Caco-2 (cell line): ENCODE measurements around the gene PTPDC1. TPM values are rescaled to one million over a fixed set of nuclear protein-coding genes. Genes with fewer than 3 reads are reported as not detected.

Experiments used
- BruUV-seq: library from RNA; stranded (reverse); fragments of 400-500 nt; replicated peaks from 2 replicates; lab custom pipeline; 2021; lab: Mats Ljungman, UMichigan
- CTCF ChIA-PET: fragments of 300-600 bp; sonication (Branson Sonifier 250); formaldehyde crosslinking; loops from one replicate; lab custom pipeline; 2022; ENCODE audit warnings: antibody characterized with exemption; lab: Charles Lee
- POLR2A ChIA-PET: fragments of 300-600 bp; sonication (Branson Sonifier 250); formaldehyde crosslinking; loops from one replicate; lab custom pipeline; 2022; ENCODE audit warnings: antibody characterized with exemption; lab: Charles Lee
- DNase-seq, 2 experiments: peaks; one replicate each; pipeline versions ENCODE4 v3.0.0 to v3.0.0-alpha.2; 2020 to 2022
- H3K27me3 ChIP-seq: replicated peaks from 2 replicates; pipeline ENCODE4 v1.6.0; 2011; ENCODE audit warnings: low read length; ENCODE audit not compliant: control insufficient read depth, insufficient read depth
- H3K36me3 ChIP-seq: 2 replicates; pipeline ENCODE4 v1.5.1; 2011; ENCODE audit warnings: low read length; ENCODE audit not compliant: control insufficient read depth, insufficient read depth
- H3K4me1 ChIP-seq: fragments of 250-450 bp; sonication (Bioruptor Pico); 2 replicates; pipeline ENCODE4 v1.5.1; 2020; ENCODE audit warnings: mild to moderate bottlenecking
- H3K4me3 ChIP-seq: 2 replicates; pipeline ENCODE4 v1.5.1; 2011; ENCODE audit warnings: low read depth, mild to moderate bottlenecking, control low read depth, low read length
- H3K9me3 ChIP-seq: fragments of 250-450 bp; sonication (Bioruptor Pico); 2 replicates; pipeline ENCODE4 v1.5.1; 2020; ENCODE audit warnings: mild to moderate bottlenecking, moderate library complexity
- H3K27ac Mint-ChIP-seq: one replicate; pipeline ENCODE4 v1.8.0; 2022; ENCODE audit warnings: mixed read lengths; ENCODE audit not compliant: unreplicated experiment
- H3K27me3 Mint-ChIP-seq: one replicate; pipeline ENCODE4 v1.8.0; 2022; ENCODE audit warnings: mixed read lengths; ENCODE audit not compliant: insufficient read depth, unreplicated experiment
- H3K36me3 Mint-ChIP-seq: one replicate; pipeline ENCODE4 v1.8.0; 2022; ENCODE audit warnings: mild to moderate bottlenecking, mixed read lengths; ENCODE audit not compliant: insufficient read depth, unreplicated experiment
- H3K4me1 Mint-ChIP-seq: one replicate; pipeline ENCODE4 v1.8.0; 2022; ENCODE audit warnings: low read depth, mixed read lengths; ENCODE audit not compliant: unreplicated experiment
- H3K4me3 Mint-ChIP-seq: one replicate; pipeline ENCODE4 v1.8.0; 2022; ENCODE audit warnings: mild to moderate bottlenecking, moderate library complexity, mixed read lengths; ENCODE audit not compliant: unreplicated experiment
- H3K9me3 Mint-ChIP-seq: one replicate; pipeline ENCODE4 v1.8.0; 2022; ENCODE audit warnings: mixed read lengths; ENCODE audit not compliant: unreplicated experiment
- intact Hi-C: fragments of 100-400 bp; cut with micrococcal nuclease; formaldehyde crosslinking; loops from one replicate; pipeline ENCODE4 v1.10.0; 2022; ENCODE audit not compliant: unreplicated experiment
- total RNA-seq: library from RNA; stranded (reverse); gene quantifications from 2 replicates; pipeline ENCODE4 v1.2.3, GENCODE V29; 2022
- TF ChIP-seq, protein P1 (sequence below), 2 experiments: fragments of 200-600 bp in 1 of 2; IDR thresholded peaks; 1 replicate in 1 of 2; 2 replicates in 1 of 2; pipeline versions ENCODE4 v1.5.1 to v1.8.0; 2011 to 2022; ENCODE audit warnings: antibody characterized with exemption in 1 of 2, control low read depth in 1 of 2, inconsistent platforms in 1 of 2, low read depth in 1 of 2, low read length in 1 of 2, mild to moderate bottlenecking in 1 of 2, moderate library complexity in 1 of 2; ENCODE audit not compliant: insufficient read depth in 1 of 2, severe bottlenecking in 1 of 2, unreplicated experiment in 1 of 2

PTPDC1 gene
- total RNA-seq, 1 experiment from 2014 or later: 5.9 TPM

- H3K9me3 Mint-ChIP-seq: no peaks in the 10 kb centered on the region
- no peak overlapping the region for H3K27ac Mint-ChIP-seq
- no peak overlapping the region for H3K4me3 ChIP-seq
- no peaks in the 10 kb centered on the region for H3K4me1 ChIP-seq
- no peaks in the 10 kb centered on the region for H3K9me3 ChIP-seq
- no peaks in the 10 kb centered on the region for H3K27me3 Mint-ChIP-seq
- intact Hi-C loops: no loop called here
- CTCF ChIA-PET: no interaction called here
- H3K4me3 Mint-ChIP-seq: no peak overlapping the region
- TF ChIP-seq, protein P1, sequence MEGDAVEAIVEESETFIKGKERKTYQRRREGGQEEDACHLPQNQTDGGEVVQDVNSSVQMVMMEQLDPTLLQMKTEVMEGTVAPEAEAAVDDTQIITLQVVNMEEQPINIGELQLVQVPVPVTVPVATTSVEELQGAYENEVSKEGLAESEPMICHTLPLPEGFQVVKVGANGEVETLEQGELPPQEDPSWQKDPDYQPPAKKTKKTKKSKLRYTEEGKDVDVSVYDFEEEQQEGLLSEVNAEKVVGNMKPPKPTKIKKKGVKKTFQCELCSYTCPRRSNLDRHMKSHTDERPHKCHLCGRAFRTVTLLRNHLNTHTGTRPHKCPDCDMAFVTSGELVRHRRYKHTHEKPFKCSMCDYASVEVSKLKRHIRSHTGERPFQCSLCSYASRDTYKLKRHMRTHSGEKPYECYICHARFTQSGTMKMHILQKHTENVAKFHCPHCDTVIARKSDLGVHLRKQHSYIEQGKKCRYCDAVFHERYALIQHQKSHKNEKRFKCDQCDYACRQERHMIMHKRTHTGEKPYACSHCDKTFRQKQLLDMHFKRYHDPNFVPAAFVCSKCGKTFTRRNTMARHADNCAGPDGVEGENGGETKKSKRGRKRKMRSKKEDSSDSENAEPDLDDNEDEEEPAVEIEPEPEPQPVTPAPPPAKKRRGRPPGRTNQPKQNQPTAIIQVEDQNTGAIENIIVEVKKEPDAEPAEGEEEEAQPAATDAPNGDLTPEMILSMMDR (IDR thresholded peaks at IDR 0.05; ENCODE audit: insufficient read depth in 1 of 2, low read depth in 1 of 2, low read length in 1 of 2, severe bottlenecking in 1 of 2, unreplicated experiment in 1 of 2): no peak
- no peaks in the 10 kb centered on the region for H3K27me3 ChIP-seq
- no peaks in the 10 kb centered on the region for H3K36me3 ChIP-seq
- no peaks in the 10 kb centered on the region for H3K36me3 Mint-ChIP-seq
- no TSS peak for BruUV-seq
- POLR2A ChIA-PET: no interaction called here
- no peak for DNase-seq
- no peaks in the 10 kb centered on the region for H3K4me1 Mint-ChIP-seq
Observed at GRCh38 chr9:94079236-94079635, 5.0 kb upstream of the PTPDC1 start.

DNA sequence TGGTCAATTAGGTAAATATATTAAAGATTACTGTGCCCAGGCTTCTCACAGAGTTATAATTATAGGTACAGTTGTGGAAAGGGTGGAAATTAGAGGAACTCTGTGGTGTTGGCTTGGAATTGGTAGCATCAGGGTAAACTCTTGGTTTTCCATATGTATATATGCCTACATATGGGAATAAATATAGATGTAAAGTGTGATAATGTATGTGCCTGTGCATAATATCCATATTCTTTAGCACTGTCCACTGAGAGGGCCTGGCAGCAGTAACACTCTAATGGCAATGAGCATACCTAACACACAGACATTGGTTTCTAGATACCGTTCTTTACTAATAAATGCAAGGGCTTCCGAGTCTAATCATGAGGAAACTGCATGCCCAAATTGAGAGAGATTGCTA is 4.0 kb upstream of the PTPDC1 start:
- H3K36me3 Mint-ChIP-seq: no peaks in the 10 kb centered on the region
- CTCF ChIA-PET: no interaction called here
- intact Hi-C loops: no loop called here

DNA sequence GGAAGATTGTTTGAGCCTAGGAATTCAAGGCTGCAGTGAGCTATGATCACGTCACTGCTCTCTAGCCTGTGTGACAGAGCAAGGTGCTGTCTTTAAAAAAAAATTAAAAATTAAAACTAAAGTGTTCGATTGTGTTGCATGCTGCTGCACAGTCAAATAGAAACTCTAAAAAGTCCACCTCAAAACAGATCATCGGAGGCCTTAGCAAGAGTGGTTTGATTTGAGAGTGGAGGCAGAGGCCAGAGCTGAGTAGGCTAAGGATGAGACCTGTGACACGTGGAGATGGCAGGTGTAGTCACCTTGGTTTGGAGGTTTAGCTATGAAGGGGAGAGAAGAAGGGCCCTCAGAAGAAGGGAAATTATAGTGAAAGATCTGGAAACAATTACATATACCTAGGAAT is 2.8 kb upstream of the PTPDC1 start:
- Mint-ChIP-seq H3K27ac (no peak overlapping the region), H3K4me3 (no peak overlapping the region), H3K36me3 (no peaks in the 10 kb centered on the region), H3K9me3 (no peaks in the 10 kb centered on the region), H3K27me3 (no peaks in the 10 kb centered on the region), H3K4me1 (no peaks in the 10 kb centered on the region)
- TF ChIP-seq, protein P1 (IDR thresholded peaks at IDR 0.05; ENCODE audit: insufficient read depth in 1 of 2, low read depth in 1 of 2, low read length in 1 of 2, severe bottlenecking in 1 of 2, unreplicated experiment in 1 of 2): no peak
- Histone ChIP-seq H3K4me3 (no peak overlapping the region), H3K36me3 (no peaks in the 10 kb centered on the region), H3K27me3 (no peaks in the 10 kb centered on the region), H3K4me1 (no peaks in the 10 kb centered on the region), H3K9me3 (no peaks in the 10 kb centered on the region)
- ChIA-PET CTCF (no interaction called here), POLR2A (no interaction called here)
- DNase-seq: no peak
- BruUV-seq: no TSS peak
- intact Hi-C loops: no loop called here

More for the DNA sequence above, 4.0 kb upstream of the PTPDC1 start:
- POLR2A ChIA-PET: no interaction called here
- no peaks in the 10 kb centered on the region for H3K4me1 Mint-ChIP-seq
- no peaks in the 10 kb centered on the region for H3K27me3 Mint-ChIP-seq
- H3K27ac Mint-ChIP-seq: no peak overlapping the region
- DNase-seq: no peak
- no peaks in the 10 kb centered on the region for H3K27me3 ChIP-seq
- H3K9me3 Mint-ChIP-seq: no peaks in the 10 kb centered on the region
- TF ChIP-seq, protein P1 (IDR thresholded peaks at IDR 0.05; ENCODE audit: insufficient read depth in 1 of 2, low read depth in 1 of 2, low read length in 1 of 2, severe bottlenecking in 1 of 2, unreplicated experiment in 1 of 2): no peak
- no peaks in the 10 kb centered on the region for H3K4me1 ChIP-seq
- BruUV-seq: no TSS peak
- no peak overlapping the region for H3K4me3 Mint-ChIP-seq
- H3K9me3 ChIP-seq: no peaks in the 10 kb centered on the region
- no peaks in the 10 kb centered on the region for H3K36me3 ChIP-seq
- H3K4me3 ChIP-seq: no peak overlapping the region
